ENCODE measurements around the gene PARM1. TPM values are rescaled to one million over a fixed set of nuclear protein-coding genes. Genes with fewer than 3 reads are reported as not detected.

The PARM1 gene
- total RNA-seq, 2 donors from 2014 or later = not detected

GRCh38 chr4:75034523-75034922 is 101.6 kb downstream of the PARM1 start:
- ATAC-seq (no peak), DNase-seq (ENCODE audit: low spot score in 2 of 2) (no peak)
- H3K9me3 Mint-ChIP-seq = peaks cover 6 to 9% of the 10 kb centered on the region in 2 donors
- H3K27ac Mint-ChIP-seq = no peak overlapping the region
- H3K36me3 Mint-ChIP-seq = no peaks in the 10 kb centered on the region

- Mint-ChIP-seq H3K27ac (no peak overlapping the region), H3K36me3 (no peaks in the 10 kb centered on the region), H3K9me3 (peaks cover 6 to 9% of the 10 kb centered on the region in 2 donors)
- ATAC-seq (no peak), DNase-seq (ENCODE audit: low spot score in 2 of 2) (no peak)
Measured at GRCh38 chr4:75035321-75035720, 102.4 kb downstream of the PARM1 start.

- Mint-ChIP-seq H3K9me3 (peaks cover 6 to 9% of the 10 kb centered on the region in 2 donors), H3K36me3 (no peaks in the 10 kb centered on the region), H3K27ac (no peak overlapping the region)
- DNase-seq (ENCODE audit: low spot score in 2 of 2) (no peak), ATAC-seq (no peak)
Measured at GRCh38 chr4:75036046-75036830, 103.3 kb downstream of the PARM1 start.

- Mint-ChIP-seq H3K27ac (no peak overlapping the region), H3K36me3 (no peaks in the 10 kb centered on the region), H3K9me3 (peaks cover 6 to 9% of the 10 kb centered on the region in 2 donors)
- ATAC-seq (no peak), DNase-seq (ENCODE audit: low spot score in 2 of 2) (no peak)
Measured at GRCh38 chr4:75037252-75037651, 104.3 kb downstream of the PARM1 start.

- no peaks in the 10 kb centered on the region for H3K36me3 Mint-ChIP-seq
- peaks cover 6 to 9% of the 10 kb centered on the region in 2 donors for H3K9me3 Mint-ChIP-seq
- H3K27ac Mint-ChIP-seq = no peak overlapping the region
- ATAC-seq (no peak), DNase-seq (ENCODE audit: low spot score in 2 of 2) (no peak)
Measured at GRCh38 chr4:75038376-75038775, 105.5 kb downstream of the PARM1 start.

- no peaks in the 10 kb centered on the region for H3K36me3 Mint-ChIP-seq
- no peak overlapping the region for H3K27ac Mint-ChIP-seq
- H3K9me3 Mint-ChIP-seq = peaks cover 6 to 9% of the 10 kb centered on the region in 2 donors
- ATAC-seq = no peak
- no peak for DNase-seq (ENCODE audit: low spot score in 2 of 2)
Measured at GRCh38 chr4:75040703-75041102, 107.8 kb downstream of the PARM1 start.

GRCh38 chr4:75042601-75043208 is 109.8 kb downstream of the PARM1 start:
- DNase-seq (ENCODE audit: low spot score in 2 of 2) (no peak), ATAC-seq (no peak)
- Mint-ChIP-seq H3K27ac (no peak overlapping the region), H3K36me3 (no peaks in the 10 kb centered on the region), H3K9me3 (peaks cover 6 to 9% of the 10 kb centered on the region in 2 donors)

- ATAC-seq = no peak
- peaks cover 3 to 5% of the 10 kb centered on the region in 2 donors for H3K9me3 Mint-ChIP-seq
- DNase-seq (ENCODE audit: low spot score in 2 of 2) = no peak
- no peak overlapping the region for H3K27ac Mint-ChIP-seq
- H3K36me3 Mint-ChIP-seq = no peaks in the 10 kb centered on the region
Measured at GRCh38 chr4:75046226-75046625, 113.3 kb downstream of the PARM1 start.

GRCh38 chr4:75046641-75047040 is 113.7 kb downstream of the PARM1 start:
- ATAC-seq = no peak

GRCh38 chr4:75048208-75048879 is 115.4 kb downstream of the PARM1 start:
- DNase-seq (ENCODE audit: low spot score in 2 of 2) (no peak), ATAC-seq (no peak)
- no peaks in the 10 kb centered on the region for H3K36me3 Mint-ChIP-seq
- H3K27ac Mint-ChIP-seq = no peak overlapping the region
- H3K9me3 Mint-ChIP-seq = peaks cover 3 to 5% of the 10 kb centered on the region in 2 donors

More at GRCh38 chr4:75046641-75047040, 113.7 kb downstream of the PARM1 start:
- peaks cover 3 to 5% of the 10 kb centered on the region in 2 donors for H3K9me3 Mint-ChIP-seq
- DNase-seq (ENCODE audit: low spot score in 2 of 2) = no peak
- H3K36me3 Mint-ChIP-seq = no peaks in the 10 kb centered on the region
- H3K27ac Mint-ChIP-seq = no peak overlapping the region

- H3K27ac Mint-ChIP-seq = no peak overlapping the region
- no peaks in the 10 kb centered on the region for H3K36me3 Mint-ChIP-seq
- peaks cover 0 to 6% of the 10 kb centered on the region in 2 donors for H3K9me3 Mint-ChIP-seq
- DNase-seq (ENCODE audit: low spot score in 2 of 2) = no peak
- no peak for ATAC-seq
Measured at GRCh38 chr4:75051431-75051830, 118.5 kb downstream of the PARM1 start.

GRCh38 chr4:75053352-75053751 is 120.4 kb downstream of the PARM1 start:
- peaks cover 0 to 6% of the 10 kb centered on the region in 2 donors for H3K9me3 Mint-ChIP-seq
- no peak overlapping the region for H3K27ac Mint-ChIP-seq
- DNase-seq (ENCODE audit: low spot score in 2 of 2) (no peak), ATAC-seq (no peak)
- no peaks in the 10 kb centered on the region for H3K36me3 Mint-ChIP-seq

- Mint-ChIP-seq H3K27ac (no peak overlapping the region), H3K36me3 (no peaks in the 10 kb centered on the region), H3K9me3 (peaks cover 0 to 6% of the 10 kb centered on the region in 2 donors)
- ATAC-seq (no peak), DNase-seq (ENCODE audit: low spot score in 2 of 2) (no peak)
Measured at GRCh38 chr4:75054078-75054477, 121.2 kb downstream of the PARM1 start.

GRCh38 chr4:75056277-75056676 is 123.4 kb downstream of the PARM1 start:
- Mint-ChIP-seq H3K9me3 (peaks cover 0 to 6% of the 10 kb centered on the region in 2 donors), H3K36me3 (no peaks in the 10 kb centered on the region), H3K27ac (no peak overlapping the region)
- DNase-seq (ENCODE audit: low spot score in 2 of 2) = no peak
- no peak for ATAC-seq

- H3K27ac Mint-ChIP-seq = no peak overlapping the region
- peaks cover 0 to 6% of the 10 kb centered on the region in 2 donors for H3K9me3 Mint-ChIP-seq
- ATAC-seq = no peak
Measured at GRCh38 chr4:75057369-75057768, 124.5 kb downstream of the PARM1 start.

GRCh38 chr4:75058486-75058885 is 125.6 kb downstream of the PARM1 start:
- no peak for DNase-seq (ENCODE audit: low spot score in 2 of 2)
- H3K9me3 Mint-ChIP-seq = peaks cover 0 to 6% of the 10 kb centered on the region in 2 donors
- no peak for ATAC-seq
- no peaks in the 10 kb centered on the region for H3K36me3 Mint-ChIP-seq
- no peak overlapping the region for H3K27ac Mint-ChIP-seq

More at GRCh38 chr4:75057369-75057768, 124.5 kb downstream of the PARM1 start:
- no peaks in the 10 kb centered on the region for H3K36me3 Mint-ChIP-seq
- no peak for DNase-seq (ENCODE audit: low spot score in 2 of 2)

GRCh38 chr4:75063433-75063832 is 130.5 kb downstream of the PARM1 start:
- ATAC-seq = no peak

More at GRCh38 chr4:75063433-75063832, 130.5 kb downstream of the PARM1 start:
- no peak overlapping the region for H3K27ac Mint-ChIP-seq
- H3K36me3 Mint-ChIP-seq = no peaks in the 10 kb centered on the region
- H3K9me3 Mint-ChIP-seq = peaks cover 0 to 7% of the 10 kb centered on the region in 2 donors
- no peak for DNase-seq (ENCODE audit: low spot score in 2 of 2)
